Urinary bladder (tissue), 4 donors: ENCODE measurements around the gene FMNL2. TPM values are rescaled to one million over a fixed set of nuclear protein-coding genes. Genes with fewer than 3 reads are reported as not detected.

ENCODE experiments used
- DNase-seq: peaks from one replicate; pipeline ENCODE4 v3.0.0-alpha.2; 2015; ENCODE audit errors: extremely low spot score
- H3K27ac ChIP-seq: one replicate; pipeline ENCODE4 v1.5.1; 2013; ENCODE audit warnings: low read depth, mild to moderate bottlenecking, moderate library complexity
- H3K36me3 ChIP-seq: one replicate; pipeline ENCODE4 v1.6.1; 2013; ENCODE audit warnings: mild to moderate bottlenecking, moderate library complexity; ENCODE audit not compliant: insufficient read depth
- H3K4me1 ChIP-seq: one replicate; pipeline ENCODE4 v1.6.1; 2013; ENCODE audit warnings: mild to moderate bottlenecking, moderate library complexity; ENCODE audit not compliant: insufficient read depth
- H3K4me3 ChIP-seq: one replicate; pipeline ENCODE4 v1.5.1; 2013; ENCODE audit warnings: low read depth, low read length
- WGBS: extraction: QIAGEN DNeasy Blood & Tissue Kit; methylation state at CpG from one replicate; pipeline ENCODE4 v1.1.7; 2013; 5-methylcytosine and 5-hydroxymethylcytosine counted together
- polyA plus RNA-seq: library from polyadenylated mRNA; stranded (reverse); fragments of 200-250 nt; gene quantifications from one replicate; pipeline ENCODE4 v1.2.3, GENCODE V29; 2013
- total RNA-seq: library from RNA; depleted of rRNA; stranded (reverse); fragments of >200 nt; gene quantifications from one replicate; pipeline ENCODE4 v1.2.3, GENCODE V29; 2014
- donor health status: healthy with polysubstance abuse.
- donor health status: healthy.

The FMNL2 gene
- total and polyA plus RNA-seq, 2 donors, result 27.7 to 77.6 TPM

- WGBS, result 96% methylated on average over 4 of the region's 4 CpGs
- DNase-seq, result no peak
- no peaks in the 10 kb centered on the region for H3K36me3 ChIP-seq
- no peaks in the 10 kb centered on the region for H3K4me1 ChIP-seq
- no peak overlapping the region for H3K27ac ChIP-seq
- no peak overlapping the region for H3K4me3 ChIP-seq
These were observed 222.4 kb downstream of the FMNL2 start for GRCh38 chr2:152557273-152557888.

DNA sequence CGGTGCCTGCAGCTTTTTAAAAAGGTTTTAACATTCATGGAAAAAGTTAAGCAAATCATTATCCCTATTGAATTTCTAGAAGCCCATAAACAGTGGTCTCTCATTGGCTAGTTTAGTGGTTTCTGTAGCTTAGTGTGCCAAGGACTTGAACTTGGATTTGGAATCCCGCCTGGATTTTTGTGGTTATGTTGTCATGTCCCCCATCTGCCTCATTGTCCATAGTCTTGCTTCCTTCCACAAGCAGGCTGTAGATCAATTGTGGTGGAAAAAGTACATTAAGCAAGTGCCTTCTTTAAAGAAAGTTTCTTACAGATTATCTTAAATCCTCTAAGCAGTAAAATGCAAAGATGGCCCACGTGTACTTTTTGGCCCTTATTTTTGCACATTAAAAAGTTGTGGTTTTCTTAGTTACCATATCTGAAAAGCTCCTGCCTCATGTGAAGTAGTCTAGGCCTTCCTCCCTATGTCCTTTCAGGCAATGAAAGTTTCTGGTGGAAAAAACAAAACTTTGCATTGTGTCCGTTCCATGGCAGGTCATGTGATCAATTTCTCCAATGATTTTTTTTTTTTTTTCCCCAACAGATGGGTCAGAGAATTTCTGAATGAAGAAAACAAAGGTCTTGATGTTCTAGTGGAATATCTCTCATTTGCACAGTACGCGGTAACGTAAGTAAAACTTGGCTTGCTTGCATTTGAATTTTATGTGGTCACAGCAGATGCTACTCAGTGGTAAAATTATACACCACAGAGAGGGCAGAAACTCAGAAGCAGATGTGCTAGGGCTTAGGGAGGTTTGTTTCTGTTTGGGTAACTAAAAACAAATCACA lies 223.4 kb downstream of the FMNL2 start:
- 59% methylated on average over 7 of the region's 7 CpGs for WGBS
- Histone ChIP-seq H3K27ac (no peak overlapping the region), H3K36me3 (no peaks in the 10 kb centered on the region), H3K4me1 (no peaks in the 10 kb centered on the region), H3K4me3 (no peak overlapping the region)
- DNase-seq, result no peak

- no peak overlapping the region for H3K27ac ChIP-seq
- 87% methylated on average over 4 of the region's 4 CpGs for WGBS
- DNase-seq, result no peak
- no peaks in the 10 kb centered on the region for H3K36me3 ChIP-seq
- no peak overlapping the region for H3K4me3 ChIP-seq
- H3K4me1 ChIP-seq, result no peaks in the 10 kb centered on the region
These were observed 224.0 kb downstream of the FMNL2 start for GRCh38 chr2:152559008-152559407.

GRCh38 chr2:152560166-152560565 lies 225.2 kb downstream of the FMNL2 start:
- H3K27ac ChIP-seq, result no peak overlapping the region
- H3K4me1 ChIP-seq, result no peaks in the 10 kb centered on the region
- DNase-seq, result no peak
- no peak overlapping the region for H3K4me3 ChIP-seq
- no peaks in the 10 kb centered on the region for H3K36me3 ChIP-seq

GRCh38 chr2:152560873-152561595 lies 226.1 kb downstream of the FMNL2 start:
- Histone ChIP-seq H3K4me1 (no peaks in the 10 kb centered on the region), H3K4me3 (no peak overlapping the region), H3K27ac (no peak overlapping the region), H3K36me3 (no peaks in the 10 kb centered on the region)
- WGBS, result 95% methylated on average over 6 of the region's 6 CpGs
- DNase-seq, result no peak

DNA sequence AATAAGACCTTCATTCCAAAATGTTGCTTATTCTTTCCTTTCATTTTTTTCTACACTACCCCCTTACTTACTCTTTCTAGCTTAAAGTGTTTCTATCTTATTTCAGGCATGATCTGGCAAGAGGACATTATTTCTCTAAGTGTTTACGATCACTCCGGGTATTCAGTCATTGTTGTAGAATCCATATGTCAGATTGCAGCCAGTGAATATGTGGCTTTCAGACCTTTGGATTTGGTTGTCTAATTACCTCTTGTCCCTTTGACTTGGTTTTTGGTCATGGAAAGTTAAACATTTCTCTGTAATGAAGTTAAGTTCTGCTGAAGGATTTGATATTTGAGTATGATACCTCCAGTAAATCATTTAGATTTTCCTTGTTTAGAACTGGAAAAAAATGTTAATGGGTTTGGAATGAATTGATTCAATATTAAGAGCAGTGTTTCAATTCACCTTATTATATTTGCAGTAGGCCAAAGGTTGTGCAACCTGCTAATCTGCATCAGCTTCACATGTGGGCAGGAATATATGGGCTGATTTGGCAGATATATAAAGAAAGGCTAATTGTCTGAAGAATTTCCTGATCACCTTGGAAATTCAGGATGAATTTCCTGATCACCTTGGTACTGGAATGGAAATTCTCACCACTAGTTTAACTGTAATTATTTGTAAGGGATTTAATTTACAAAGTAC lies 227.4 kb downstream of the FMNL2 start:
- no peaks in the 10 kb centered on the region for H3K4me1 ChIP-seq
- no peaks in the 10 kb centered on the region for H3K36me3 ChIP-seq
- H3K27ac ChIP-seq, result no peak overlapping the region
- 70% methylated on average over 2 of the region's 2 CpGs for WGBS
- no peak for DNase-seq
- H3K4me3 ChIP-seq, result no peak overlapping the region

- no peak for DNase-seq
- 49% methylated on average over 5 of the region's 5 CpGs for WGBS
- H3K36me3 ChIP-seq, result no peaks in the 10 kb centered on the region
These were observed 228.8 kb downstream of the FMNL2 start for GRCh38 chr2:152563764-152564163.

DNA sequence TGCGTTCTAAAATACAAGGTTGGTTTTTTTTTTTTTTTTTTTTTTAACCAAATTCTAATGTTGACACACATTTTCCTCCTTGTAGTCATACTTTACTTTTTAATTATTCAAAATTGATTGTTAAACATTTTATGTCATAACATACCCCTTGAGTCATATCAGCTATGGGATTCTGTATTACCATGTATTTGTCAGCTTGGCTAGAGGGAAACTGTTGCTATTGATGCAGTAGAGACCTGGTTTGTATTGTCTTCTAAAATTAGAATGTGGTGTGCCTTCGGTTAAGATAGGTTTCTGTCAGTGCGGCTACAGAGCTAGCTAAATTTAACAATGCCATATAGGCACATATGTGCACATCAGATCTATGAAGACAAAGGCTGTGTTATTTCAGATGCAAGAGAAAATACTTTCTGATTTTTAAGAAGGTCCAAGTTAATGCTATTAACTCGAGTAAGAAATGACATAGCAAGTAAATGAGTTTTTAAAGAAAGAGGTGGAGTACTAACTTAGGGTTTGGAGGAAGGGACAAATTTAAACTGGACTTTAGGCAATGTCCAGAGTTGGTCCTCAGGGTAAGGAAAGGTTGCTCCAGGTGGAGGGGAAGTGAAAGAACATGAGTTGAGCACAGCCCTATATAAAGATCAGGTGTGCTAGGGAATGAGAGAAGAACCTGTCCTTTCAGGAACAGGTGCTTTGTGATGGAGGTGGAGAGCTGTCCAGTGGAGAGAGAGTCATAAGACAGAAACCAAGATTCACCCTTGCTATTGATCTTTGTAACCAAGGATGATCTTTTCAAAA lies 230.0 kb downstream of the FMNL2 start:
- Histone ChIP-seq H3K27ac (no peak overlapping the region), H3K4me1 (no peaks in the 10 kb centered on the region), H3K36me3 (no peaks in the 10 kb centered on the region), H3K4me3 (no peak overlapping the region)
- WGBS, result 84% methylated on average over 4 of the region's 4 CpGs
- no peak for DNase-seq

More at GRCh38 chr2:152563764-152564163, 228.8 kb downstream of the FMNL2 start:
- H3K27ac ChIP-seq, result no peak overlapping the region
- H3K4me3 ChIP-seq, result no peak overlapping the region
- H3K4me1 ChIP-seq, result no peaks in the 10 kb centered on the region

DNA sequence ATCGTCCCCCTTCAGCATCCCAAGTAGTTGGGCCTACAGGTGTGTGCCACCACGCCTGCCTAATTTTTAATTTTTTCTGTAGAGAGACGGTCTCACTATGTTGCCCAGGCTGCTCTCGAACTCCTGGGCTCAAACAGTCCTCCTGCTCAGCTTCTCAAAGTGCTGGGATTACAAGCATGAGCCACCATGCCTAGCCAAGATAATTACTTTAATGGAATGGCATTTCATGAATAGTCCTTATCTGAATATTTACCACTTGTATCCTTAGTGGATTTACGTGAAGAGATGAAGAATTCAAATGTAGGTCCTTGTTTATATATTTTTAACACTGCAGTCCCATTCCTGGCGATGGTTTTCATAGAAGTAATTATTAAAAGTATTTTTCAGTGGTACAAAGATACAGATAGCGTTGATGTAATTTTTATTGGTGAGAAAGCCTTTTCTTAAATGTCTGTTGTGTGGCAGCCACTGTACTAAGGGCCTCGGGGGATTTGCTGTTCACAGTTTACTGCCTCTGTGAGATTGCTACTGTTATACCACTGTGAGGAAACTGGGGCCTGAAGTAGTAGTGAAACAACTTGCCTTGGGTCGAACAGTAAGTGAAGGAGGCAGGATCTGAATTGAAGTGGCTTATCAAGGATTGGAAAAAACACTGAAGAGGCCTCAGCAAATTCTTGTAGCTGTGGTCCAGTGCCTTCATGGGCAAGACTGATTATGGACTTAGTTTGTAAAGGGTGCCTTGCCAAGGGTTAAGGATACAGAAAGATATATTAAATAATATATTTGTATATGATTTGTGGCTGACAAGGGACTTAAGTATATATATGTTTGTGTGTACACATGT lies 231.1 kb downstream of the FMNL2 start:
- WGBS, result 56% methylated on average over 9 of the region's 9 CpGs
- Histone ChIP-seq H3K4me3 (no peak overlapping the region), H3K4me1 (no peaks in the 10 kb centered on the region), H3K27ac (no peak overlapping the region), H3K36me3 (no peaks in the 10 kb centered on the region)
- DNase-seq, result no peak

DNA sequence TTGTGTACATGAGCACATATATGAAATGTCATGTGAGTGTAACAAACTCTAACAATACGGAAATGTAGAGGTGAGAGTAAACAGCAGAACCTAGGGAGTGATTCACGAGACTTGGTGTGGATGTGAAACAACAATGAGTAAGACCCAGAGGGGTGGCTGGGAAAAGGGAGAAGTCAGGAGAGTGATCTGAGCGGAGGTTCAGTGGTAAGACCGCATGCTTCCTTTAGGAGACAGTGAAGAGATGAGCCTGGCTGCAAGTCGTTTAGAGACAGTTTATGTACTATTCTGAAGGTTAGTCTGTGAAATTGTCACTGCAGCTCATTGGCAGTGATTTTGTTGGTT lies 231.7 kb downstream of the FMNL2 start:
- Histone ChIP-seq H3K36me3 (no peaks in the 10 kb centered on the region), H3K4me1 (no peaks in the 10 kb centered on the region), H3K27ac (no peak overlapping the region), H3K4me3 (no peak overlapping the region)
- DNase-seq, result no peak
- WGBS, result 76% methylated on average over 5 of the region's 5 CpGs

DNA sequence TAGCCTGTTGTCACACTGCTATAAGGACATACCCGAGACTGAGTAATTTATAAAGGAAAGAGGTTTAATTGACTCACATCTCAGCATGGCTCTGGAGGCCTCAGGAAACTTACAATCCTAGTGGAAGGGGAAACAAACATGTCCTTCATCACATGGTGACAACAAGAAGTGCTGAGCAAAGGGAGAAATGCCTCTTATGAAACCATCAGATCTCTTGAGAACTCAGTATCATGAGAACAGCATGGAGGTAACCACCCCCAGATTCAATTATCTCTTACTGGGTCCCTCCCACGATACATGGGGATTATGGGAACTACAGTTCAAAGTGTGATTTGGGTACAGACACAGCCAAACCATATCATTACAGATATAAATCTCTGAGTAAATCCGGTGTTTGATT lies 233.6 kb downstream of the FMNL2 start:
- DNase-seq, result no peak
- no peak overlapping the region for H3K27ac ChIP-seq
- H3K4me3 ChIP-seq, result no peak overlapping the region
- 95% methylated on average over 3 of the region's 3 CpGs for WGBS
- no peaks in the 10 kb centered on the region for H3K36me3 ChIP-seq
- H3K4me1 ChIP-seq, result no peaks in the 10 kb centered on the region

DNA sequence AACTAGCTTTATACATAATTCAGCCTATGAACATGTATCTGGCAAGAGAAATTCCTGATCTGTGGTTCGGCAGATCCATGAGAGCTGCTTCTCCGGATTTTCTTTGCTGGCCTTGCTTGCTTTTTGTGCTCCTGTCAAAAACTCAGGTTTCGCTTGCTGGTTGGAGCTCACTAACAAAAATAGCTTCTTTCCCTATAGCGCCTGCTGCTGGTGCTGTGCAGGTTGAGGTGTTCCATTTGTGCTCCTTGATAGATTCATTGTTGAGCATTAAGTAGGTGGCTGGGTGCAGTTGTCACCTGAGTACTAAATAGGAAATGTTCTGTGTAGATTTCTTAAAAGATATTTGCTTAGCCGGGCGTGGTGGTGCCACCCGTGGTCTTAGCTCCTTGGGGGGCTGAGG lies 234.2 kb downstream of the FMNL2 start:
- Histone ChIP-seq H3K27ac (no peak overlapping the region), H3K36me3 (no peaks in the 10 kb centered on the region), H3K4me1 (no peaks in the 10 kb centered on the region), H3K4me3 (no peak overlapping the region)
- no peak for DNase-seq
- WGBS, result 96% methylated on average over 7 of the region's 7 CpGs
